Activated T-helper 17 cell treated with anti-CD3 and anti-CD28 coated beads, Interleukin-2, amount 50 U/mL, for 72 hours (primary cell): ENCODE measurements around the gene SHISA7. TPM values are rescaled to one million over a fixed set of nuclear protein-coding genes. Genes with fewer than 3 reads are reported as not detected.
"Not testable (repeated sequence)": the region's sequence is repeated elsewhere in the genome, so short reads cannot be mapped to it uniquely, and the experiment has no call there.

Source experiments
- ATAC-seq: fragments of 150-1000 bp; cut with Tn5 transposase; replicated peaks from 2 replicates; pipeline ENCODE4 v1.10.0; 2021; ENCODE audit warnings: mild to moderate bottlenecking, moderate library complexity
- H3K27ac Mint-ChIP-seq: one replicate; pipeline ENCODE4 v1.8.0; 2022; ENCODE audit warnings: mixed read lengths
- H3K27me3 Mint-ChIP-seq: one replicate; pipeline ENCODE4 v1.8.0; 2022; ENCODE audit warnings: mixed read lengths
- H3K36me3 Mint-ChIP-seq: one replicate; pipeline ENCODE4 v1.8.0; 2022; ENCODE audit warnings: low read depth, mild to moderate bottlenecking, mixed read lengths
- H3K4me1 Mint-ChIP-seq: one replicate; pipeline ENCODE4 v1.8.0; 2022; ENCODE audit warnings: mixed read lengths
- H3K4me3 Mint-ChIP-seq: one replicate; pipeline ENCODE4 v1.8.0; 2022; ENCODE audit warnings: mild to moderate bottlenecking, mixed read lengths
- H3K9me3 Mint-ChIP-seq: one replicate; pipeline ENCODE4 v1.8.0; 2022; ENCODE audit warnings: mixed read lengths
- total RNA-seq, 2 donors: library from RNA; stranded (reverse); gene quantifications; one replicate each; pipeline ENCODE4 v1.2.3, GENCODE V29; 2022

The SHISA7 gene
- total RNA-seq, 2 donors from 2014 or later: 0.11 TPM; not detected in 1

DNA sequence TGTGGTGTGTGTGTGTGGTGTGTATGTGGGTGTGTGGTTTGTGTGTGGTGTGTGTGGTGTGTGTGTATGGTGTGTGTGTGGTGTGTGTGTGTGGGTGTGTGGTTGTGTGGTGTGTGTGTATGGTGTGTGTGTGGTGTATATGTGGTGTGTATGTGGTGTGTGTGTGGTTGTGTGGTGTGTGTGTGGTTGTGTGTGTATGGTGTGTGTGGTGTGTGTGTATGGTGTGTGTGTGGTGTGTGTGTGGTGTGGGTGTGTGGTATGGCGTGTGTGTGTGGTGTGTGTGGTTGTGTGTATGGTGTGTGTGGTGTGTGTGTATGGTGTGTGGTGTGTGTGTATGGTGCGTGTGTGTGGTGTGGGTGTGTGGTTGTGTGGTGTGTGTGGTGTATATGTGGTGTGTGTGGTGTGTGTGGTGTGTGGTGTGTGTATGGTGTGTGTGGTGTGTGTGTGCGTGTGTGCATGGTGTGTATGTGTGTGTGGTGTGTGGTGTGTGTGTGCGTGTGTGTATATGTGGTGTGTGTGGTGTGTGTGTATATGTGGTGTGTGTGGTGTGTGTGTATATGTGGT, 8.7 kb downstream of the SHISA7 start:
- no peak overlapping the region for H3K4me3 Mint-ChIP-seq
- no peaks in the 10 kb centered on the region for H3K36me3 Mint-ChIP-seq
- H3K4me1 Mint-ChIP-seq: no peaks in the 10 kb centered on the region
- no peak overlapping the region for H3K27ac Mint-ChIP-seq
- ATAC-seq: no peak
- peaks cover 27% of the 10 kb centered on the region for H3K27me3 Mint-ChIP-seq
- H3K9me3 Mint-ChIP-seq: no peaks in the 10 kb centered on the region

DNA sequence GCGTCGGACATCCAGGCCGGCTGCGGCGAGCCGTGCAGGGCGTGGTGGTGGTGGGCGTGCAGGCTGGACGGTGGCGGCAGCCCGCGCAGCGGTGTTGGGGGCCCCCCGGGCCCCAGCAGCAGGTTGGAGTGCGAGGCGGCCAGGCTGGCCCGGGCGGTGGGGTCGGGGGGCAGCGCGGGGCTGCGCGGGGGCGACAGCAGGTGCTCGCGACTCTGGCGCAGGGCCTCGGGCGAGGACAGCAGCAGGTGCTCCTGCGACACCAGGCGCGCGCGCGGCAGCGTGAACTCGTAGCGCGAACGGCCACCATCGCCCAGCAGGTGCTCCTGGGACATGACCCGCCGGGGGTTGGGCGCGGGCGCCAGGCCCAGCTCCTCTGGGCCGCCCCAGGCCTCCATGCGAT, 9.8 kb downstream of the SHISA7 start:
- H3K27ac Mint-ChIP-seq: no peak overlapping the region
- no peaks in the 10 kb centered on the region for H3K9me3 Mint-ChIP-seq
- H3K4me1 Mint-ChIP-seq: no peaks in the 10 kb centered on the region
- no peak for ATAC-seq
- no peaks in the 10 kb centered on the region for H3K36me3 Mint-ChIP-seq
- H3K27me3 Mint-ChIP-seq: peaks cover 26% of the 10 kb centered on the region
- no peak overlapping the region for H3K4me3 Mint-ChIP-seq

DNA sequence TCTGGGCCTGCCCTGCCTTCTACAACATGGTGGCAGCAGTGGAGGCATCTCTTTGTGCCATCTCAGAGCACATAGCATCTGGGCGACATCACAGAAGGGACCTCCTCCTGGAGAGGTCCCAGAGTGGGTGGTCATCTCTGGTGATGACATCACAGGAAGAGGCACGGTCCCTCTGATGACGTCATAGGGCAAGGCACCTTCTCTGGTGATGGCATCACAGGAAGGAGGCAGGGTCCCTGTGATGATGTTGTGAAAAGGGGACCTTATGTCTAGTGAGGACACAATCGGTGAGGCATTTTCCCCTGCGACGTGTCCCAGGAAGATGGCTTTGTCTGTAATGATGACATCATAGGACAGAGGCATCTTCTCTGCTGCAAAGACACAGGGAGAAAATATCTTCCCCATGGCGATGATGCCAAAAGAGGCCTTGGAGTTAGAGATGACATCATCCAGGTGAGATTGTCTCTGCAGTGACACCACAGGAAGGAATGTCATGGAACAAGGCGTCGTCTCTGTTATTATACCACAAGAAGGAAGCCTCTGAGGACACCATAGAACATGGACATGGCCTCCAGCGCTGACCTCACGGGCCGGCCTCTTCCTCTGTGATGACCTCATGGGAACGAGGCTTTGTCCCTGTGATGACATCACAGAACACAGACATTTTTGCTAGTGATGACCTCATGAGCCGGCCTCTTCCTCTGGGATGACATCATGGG, 10.7 kb downstream of the SHISA7 start:
- no peaks in the 10 kb centered on the region for H3K9me3 Mint-ChIP-seq
- H3K4me1 Mint-ChIP-seq: no peaks in the 10 kb centered on the region
- no peak for ATAC-seq
- peaks cover 26% of the 10 kb centered on the region for H3K27me3 Mint-ChIP-seq
- H3K4me3 Mint-ChIP-seq: no peak overlapping the region
- no peak overlapping the region for H3K27ac Mint-ChIP-seq
- no peaks in the 10 kb centered on the region for H3K36me3 Mint-ChIP-seq

DNA sequence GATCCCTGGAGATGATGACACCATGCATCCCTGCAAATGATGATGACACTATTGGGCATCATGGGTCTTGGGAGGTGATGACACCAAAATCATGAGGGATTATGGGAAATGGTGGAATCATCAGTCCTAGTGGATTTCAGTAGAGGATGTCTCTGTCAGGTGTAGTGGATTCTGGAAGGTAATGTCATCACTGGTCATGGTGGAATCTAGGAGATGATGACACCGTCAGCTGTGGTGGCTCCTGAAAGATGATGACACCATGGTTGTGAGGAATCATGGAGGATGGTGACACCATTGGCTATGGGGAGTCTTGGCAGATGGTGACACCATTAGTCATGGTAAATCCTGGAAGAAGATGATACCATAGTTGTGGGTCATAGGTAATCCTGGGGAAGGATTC, 11.9 kb downstream of the SHISA7 start:
- no peak for ATAC-seq
- no peaks in the 10 kb centered on the region for H3K36me3 Mint-ChIP-seq

GRCh38 chr19:55426042-55426441, 17.1 kb downstream of the SHISA7 start:
- H3K27me3 Mint-ChIP-seq: peaks cover 17% of the 10 kb centered on the region
- H3K36me3 Mint-ChIP-seq: no peaks in the 10 kb centered on the region
- no peak overlapping the region for H3K27ac Mint-ChIP-seq
- no peak for ATAC-seq
- H3K9me3 Mint-ChIP-seq: no peaks in the 10 kb centered on the region
- H3K4me3 Mint-ChIP-seq: no peak overlapping the region
- H3K4me1 Mint-ChIP-seq: no peaks in the 10 kb centered on the region

More for the DNA sequence above, 11.9 kb downstream of the SHISA7 start:
- Mint-ChIP-seq H3K9me3 (no peaks in the 10 kb centered on the region), H3K27me3 (peaks cover 26% of the 10 kb centered on the region), H3K4me3 (no peak overlapping the region), H3K27ac (no peak overlapping the region), H3K4me1 (no peaks in the 10 kb centered on the region)

GRCh38 chr19:55424518-55424917, 18.6 kb downstream of the SHISA7 start:
- H3K4me3 Mint-ChIP-seq: no peak overlapping the region
- H3K4me1 Mint-ChIP-seq: no peaks in the 10 kb centered on the region
- peaks cover 9% of the 10 kb centered on the region for H3K27me3 Mint-ChIP-seq
- H3K36me3 Mint-ChIP-seq: no peaks in the 10 kb centered on the region
- H3K9me3 Mint-ChIP-seq: no peaks in the 10 kb centered on the region
- H3K27ac Mint-ChIP-seq: no peak overlapping the region
- no peak for ATAC-seq

- Mint-ChIP-seq H3K9me3 (no peaks in the 10 kb centered on the region), H3K4me3 (no peak overlapping the region), H3K27me3 (peaks cover 4% of the 10 kb centered on the region), H3K4me1 (no peaks in the 10 kb centered on the region), H3K27ac (no peak overlapping the region), H3K36me3 (no peaks in the 10 kb centered on the region)
- ATAC-seq: no peak
These were observed 19.7 kb downstream of the SHISA7 start for GRCh38 chr19:55423225-55424005.

GRCh38 chr19:55421281-55421680, 21.8 kb downstream of the SHISA7 start:
- H3K4me3 Mint-ChIP-seq: peak overlapping the region; percentile 26
- H3K36me3 Mint-ChIP-seq, H3K9me3 Mint-ChIP-seq, H3K27me3 Mint-ChIP-seq, H3K4me1 Mint-ChIP-seq: not testable (repeated sequence)
- peak; percentile 19 for ATAC-seq
- H3K27ac Mint-ChIP-seq: peak overlapping the region; percentile 67

DNA sequence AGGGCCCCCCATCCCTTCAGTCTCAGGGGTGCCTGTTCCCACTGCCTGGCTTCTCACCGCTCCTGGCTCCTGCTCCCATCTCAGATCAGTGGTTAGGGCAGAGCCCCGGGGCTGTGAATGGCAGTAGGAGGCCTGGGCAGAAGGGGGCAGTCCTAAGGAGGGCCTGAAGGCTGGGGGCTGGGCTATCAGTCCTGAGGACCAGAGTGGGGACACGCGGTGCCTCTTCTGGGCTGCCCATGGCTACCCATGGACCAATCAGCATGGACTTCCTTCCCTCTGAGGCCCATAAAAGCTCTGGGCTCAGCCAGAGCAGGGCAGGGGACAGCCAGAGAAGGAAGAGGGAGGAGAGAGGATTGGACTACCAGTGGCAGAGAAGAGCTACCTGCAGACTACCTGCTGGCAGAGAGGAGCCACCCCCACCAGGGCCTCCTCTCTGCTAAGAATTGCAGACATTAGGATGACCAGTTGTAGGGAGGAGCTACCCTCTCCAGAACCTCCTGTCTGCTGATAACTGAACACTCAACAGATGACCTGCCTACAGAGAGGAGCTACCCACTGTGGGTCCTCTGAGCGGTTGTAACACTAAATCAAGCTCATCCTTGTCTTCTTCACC, 23.4 kb downstream of the SHISA7 start:
- H3K36me3 Mint-ChIP-seq: no peaks in the 10 kb centered on the region
- peaks cover 3% of the 10 kb centered on the region for H3K4me1 Mint-ChIP-seq
- peaks cover 1% of the 10 kb centered on the region for H3K27me3 Mint-ChIP-seq
- no peaks in the 10 kb centered on the region for H3K9me3 Mint-ChIP-seq
- no peak overlapping the region for H3K4me3 Mint-ChIP-seq
- H3K27ac Mint-ChIP-seq: no peak overlapping the region
- ATAC-seq: no peak

- no peak for ATAC-seq
- Mint-ChIP-seq H3K27ac (no peak overlapping the region), H3K9me3 (no peaks in the 10 kb centered on the region), H3K27me3 (no peaks in the 10 kb centered on the region), H3K4me3 (no peak overlapping the region), H3K4me1 (peaks cover 3% of the 10 kb centered on the region), H3K36me3 (no peaks in the 10 kb centered on the region)
These were observed 24.0 kb downstream of the SHISA7 start for GRCh38 chr19:55419103-55419502.

- H3K36me3 Mint-ChIP-seq: no peaks in the 10 kb centered on the region
- no peaks in the 10 kb centered on the region for H3K27me3 Mint-ChIP-seq
- no peak overlapping the region for H3K4me3 Mint-ChIP-seq
- peaks cover 3% of the 10 kb centered on the region for H3K4me1 Mint-ChIP-seq
- ATAC-seq: peak; percentile 85
- no peak overlapping the region for H3K27ac Mint-ChIP-seq
- H3K9me3 Mint-ChIP-seq: no peaks in the 10 kb centered on the region
These were observed 24.9 kb downstream of the SHISA7 start for GRCh38 chr19:55418185-55418584.

- no peaks in the 10 kb centered on the region for H3K9me3 Mint-ChIP-seq
- ATAC-seq: no peak
- H3K27me3 Mint-ChIP-seq: no peaks in the 10 kb centered on the region
- H3K4me3 Mint-ChIP-seq: no peak overlapping the region
- H3K4me1 Mint-ChIP-seq: peaks cover 14% of the 10 kb centered on the region
- no peak overlapping the region for H3K27ac Mint-ChIP-seq
- peaks cover 31% of the 10 kb centered on the region for H3K36me3 Mint-ChIP-seq
These were observed 32.9 kb downstream of the SHISA7 start for GRCh38 chr19:55410168-55410567.

- H3K27ac Mint-ChIP-seq: peak overlapping the region; percentile 98
- H3K27me3 Mint-ChIP-seq, ATAC-seq, H3K9me3 Mint-ChIP-seq: not testable (repeated sequence)
- H3K4me3 Mint-ChIP-seq: peak overlapping the region; percentile 97
- H3K36me3 Mint-ChIP-seq: peaks cover 40% of the 10 kb centered on the region
- H3K4me1 Mint-ChIP-seq: peaks cover 14% of the 10 kb centered on the region
These were observed 33.9 kb downstream of the SHISA7 start for GRCh38 chr19:55409179-55409578.

GRCh38 chr19:55408533-55408872, 34.6 kb downstream of the SHISA7 start:
- H3K9me3 Mint-ChIP-seq: no peaks in the 10 kb centered on the region
- no peak for ATAC-seq
- H3K27me3 Mint-ChIP-seq: no peaks in the 10 kb centered on the region
- peaks cover 47% of the 10 kb centered on the region for H3K36me3 Mint-ChIP-seq
- H3K4me1 Mint-ChIP-seq: peaks cover 14% of the 10 kb centered on the region
- peak overlapping the region; percentile 97 for H3K4me3 Mint-ChIP-seq
- peak overlapping the region; percentile 98 for H3K27ac Mint-ChIP-seq
